Skin epidermis (tissue), 12 donors: ENCODE measurements around the gene RUNX2.
A peak's percentile ranks its signal among the peaks of the same experiment; 100 is the strongest.

Experiments used
- H3K27ac ChIP-seq, 21 experiments: fragments of 200-600 bp; sonication (generic) in 11 of 21; one replicate each; pipeline ENCODE4 v1.5.0; 2020; ENCODE audit warnings: mild to moderate bottlenecking in 3 of 21, inconsistent platforms in 2 of 21, moderate library complexity in 2 of 21
- H3K4me3 ChIP-seq, 7 experiments: fragments of 200-600 bp; sonication (generic) in 2 of 7; one replicate each; pipeline ENCODE4 v1.5.0; 2020; ENCODE audit warnings: inconsistent platforms in 2 of 7, mild to moderate bottlenecking in 2 of 7, moderate library complexity in 1 of 7

Gene RUNX2

GRCh38 chr6:45344900-45345299 lies 16.8 kb downstream of the RUNX2 start:
- H3K27ac ChIP-seq: no peak overlapping the region
- H3K4me3 ChIP-seq: no peak overlapping the region

DNA sequence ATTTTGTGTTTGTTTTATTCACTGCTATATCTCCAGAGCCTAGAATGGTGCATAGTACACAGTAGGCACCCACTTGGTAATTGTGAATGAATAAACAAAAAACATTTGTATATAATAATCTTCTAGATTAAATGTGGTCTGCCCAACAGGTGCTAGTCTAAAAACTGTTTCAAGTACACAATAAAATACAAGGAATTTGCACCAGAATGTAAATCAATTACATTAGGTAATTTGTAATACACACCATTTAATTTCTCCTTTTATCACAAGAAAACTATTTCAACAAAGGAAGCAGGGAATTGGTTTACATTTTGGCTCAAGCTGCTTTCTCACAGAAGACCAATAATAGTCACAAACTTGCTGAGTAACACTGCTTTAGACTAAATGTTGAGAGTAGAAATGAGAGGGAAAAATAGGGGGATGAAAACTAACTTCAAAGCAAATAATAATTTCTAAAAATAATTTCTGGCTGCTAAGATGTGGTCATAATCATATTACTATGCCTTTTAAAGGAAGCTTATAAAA lies 22.1 kb downstream of the RUNX2 start:
- H3K4me3 ChIP-seq: no peak overlapping the region

DNA sequence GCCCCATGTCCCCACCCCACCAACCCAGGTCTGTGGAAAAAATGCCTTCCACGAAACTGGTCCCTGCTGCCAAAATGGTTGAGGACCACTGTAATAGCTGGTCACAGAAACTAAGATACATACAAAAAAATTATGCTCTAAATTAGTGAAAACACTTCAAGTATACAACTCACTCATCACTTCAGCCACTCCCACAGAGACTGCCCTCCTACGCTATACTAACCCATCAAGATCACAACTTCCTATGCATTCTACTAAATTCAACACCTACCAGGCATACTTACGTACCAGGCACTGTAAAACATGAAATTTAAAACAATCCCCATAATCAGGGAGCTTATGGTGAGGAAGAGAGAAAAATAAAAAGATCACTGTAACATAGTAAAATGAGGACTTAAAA lies 22.9 kb downstream of the RUNX2 start:
- Histone ChIP-seq H3K27ac (no peak overlapping the region), H3K4me3 (no peak overlapping the region)

More for the DNA sequence above, 22.1 kb downstream of the RUNX2 start:
- H3K27ac ChIP-seq: no peak overlapping the region

DNA sequence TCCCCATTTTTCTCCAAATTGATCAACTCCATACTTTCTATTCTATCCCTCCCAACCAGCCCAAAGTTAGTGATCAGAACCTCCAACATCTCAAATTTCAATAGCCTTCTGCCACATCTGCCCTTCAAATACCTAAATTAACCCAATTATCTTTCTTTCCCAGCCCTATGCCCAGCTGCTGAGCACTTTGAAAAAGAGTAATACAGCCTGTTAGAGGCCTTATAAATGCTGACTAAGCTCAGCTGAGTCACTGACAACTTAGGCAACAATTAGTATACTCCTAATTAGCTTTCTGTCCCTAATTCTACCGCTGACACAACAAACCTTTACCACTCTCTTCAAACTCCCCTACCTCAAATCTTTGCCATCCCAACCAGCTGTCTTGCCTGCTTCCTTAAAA lies 23.5 kb downstream of the RUNX2 start:
- Histone ChIP-seq H3K4me3 (no peak overlapping the region), H3K27ac (no peak overlapping the region)

DNA sequence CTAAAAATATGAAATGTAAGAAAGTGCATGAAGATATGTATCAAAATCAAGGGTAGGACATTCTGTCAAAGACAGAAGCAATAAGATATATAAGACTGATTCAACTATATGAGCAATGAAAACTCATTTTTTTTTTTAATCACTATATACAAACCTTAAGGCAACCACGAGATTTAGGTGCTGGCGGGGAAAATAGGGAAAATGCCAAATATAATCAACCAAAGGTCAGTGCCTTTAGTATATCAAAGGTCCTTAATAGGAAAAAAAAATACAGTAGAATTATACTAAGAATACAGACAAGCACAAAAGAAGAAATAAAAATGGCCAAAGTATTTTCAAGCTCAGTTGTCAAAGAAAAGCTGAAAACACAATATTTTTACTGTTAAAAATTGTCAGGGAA lies 25.5 kb downstream of the RUNX2 start:
- no peak overlapping the region for H3K27ac ChIP-seq
- no peak overlapping the region for H3K4me3 ChIP-seq

DNA sequence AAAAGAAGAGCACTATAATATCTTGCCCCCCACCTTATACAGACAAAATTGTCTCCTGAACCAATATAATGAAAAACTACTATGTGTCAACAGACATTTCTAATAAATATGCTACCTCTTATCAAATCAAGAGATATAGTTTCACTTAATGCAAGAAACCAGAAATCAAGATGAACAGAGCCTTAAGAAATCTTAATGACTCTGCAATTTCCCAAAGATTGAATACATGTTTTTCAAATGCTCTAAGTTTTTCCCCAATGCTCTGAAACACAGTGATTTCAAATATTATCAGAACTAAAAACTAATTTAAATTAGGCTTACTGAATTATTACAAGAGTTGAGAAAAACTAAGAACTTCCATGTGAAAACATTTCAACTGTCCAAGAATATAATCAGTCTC lies 36.3 kb downstream of the RUNX2 start:
- Histone ChIP-seq H3K4me3 (no peak overlapping the region), H3K27ac (no peak overlapping the region)

- H3K27ac ChIP-seq: no peak overlapping the region
- no peak overlapping the region for H3K4me3 ChIP-seq
Measured at GRCh38 chr6:45365036-45365435, 36.9 kb downstream of the RUNX2 start.

DNA sequence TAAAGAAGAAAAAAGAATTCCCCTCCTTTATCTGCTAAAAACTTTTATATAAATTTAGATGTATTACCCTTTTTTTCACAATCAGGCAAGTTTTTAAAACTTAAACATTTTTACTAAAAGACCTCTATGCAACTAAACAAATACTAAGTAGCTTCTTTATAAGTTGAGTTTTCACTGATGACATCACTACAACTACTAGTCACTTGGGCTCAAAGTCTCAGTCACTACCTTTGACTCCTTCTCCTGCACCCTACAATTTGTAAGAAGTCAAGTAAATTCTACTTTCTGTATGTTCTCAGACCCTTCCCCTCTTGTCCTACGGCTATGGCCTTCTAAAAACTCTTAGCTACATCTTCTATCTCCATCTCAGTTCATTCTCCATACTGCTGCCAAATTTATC lies 38.4 kb downstream of the RUNX2 start:
- Histone ChIP-seq H3K27ac (no peak overlapping the region), H3K4me3 (no peak overlapping the region)

GRCh38 chr6:45367999-45368398 lies 39.9 kb downstream of the RUNX2 start:
- Histone ChIP-seq H3K4me3 (no peak overlapping the region), H3K27ac (no peak overlapping the region)

DNA sequence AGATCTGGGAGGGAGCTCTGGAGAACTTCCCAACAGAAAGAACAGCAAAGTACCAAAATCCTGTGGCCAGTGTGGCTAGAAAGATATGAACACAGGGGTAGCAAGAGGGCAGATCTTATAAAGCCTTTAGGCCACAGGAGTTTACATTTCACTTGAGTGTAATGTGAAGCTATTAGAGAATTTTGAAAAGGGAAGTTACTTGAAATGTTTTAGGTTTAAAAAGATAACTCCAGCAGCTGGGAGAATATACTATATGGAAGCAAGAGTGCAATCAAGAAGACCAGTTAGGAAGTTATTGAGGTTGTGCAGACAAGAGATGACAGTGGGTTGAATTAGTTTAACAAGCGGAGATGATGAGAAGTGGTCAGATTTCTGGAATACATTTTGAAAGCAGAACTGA lies 41.7 kb downstream of the RUNX2 start:
- H3K4me3 ChIP-seq: no peak overlapping the region
- no peak overlapping the region for H3K27ac ChIP-seq

DNA sequence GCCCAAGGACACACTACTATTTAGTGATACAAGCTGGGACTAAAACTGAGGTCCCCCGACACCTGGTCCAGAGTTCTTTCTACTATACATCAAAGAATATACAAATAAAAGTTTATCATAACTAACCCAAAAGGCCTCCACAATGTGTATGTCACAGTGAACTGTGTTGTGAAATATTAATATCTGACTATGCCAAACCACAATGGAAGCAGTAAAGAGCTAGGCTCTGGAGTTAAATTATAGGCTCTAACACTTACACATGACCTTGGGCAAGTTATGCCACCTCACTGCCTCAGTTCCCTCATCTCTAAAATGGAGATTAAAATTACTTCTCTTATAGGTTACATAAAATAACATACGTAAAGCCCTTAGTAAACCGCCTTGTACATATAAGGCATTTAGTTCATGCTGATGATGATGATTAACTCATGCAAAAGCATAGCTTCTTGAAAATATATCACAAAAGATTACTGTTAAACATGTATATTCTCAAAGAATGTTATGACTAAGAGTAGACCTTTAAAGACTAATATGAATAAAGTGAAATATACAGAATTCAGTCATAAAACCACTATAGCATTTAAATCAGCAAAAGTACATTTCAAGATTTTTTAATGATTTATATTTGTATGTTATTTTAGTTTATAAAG lies 43.9 kb downstream of the RUNX2 start:
- H3K27ac ChIP-seq: no peak overlapping the region

DNA sequence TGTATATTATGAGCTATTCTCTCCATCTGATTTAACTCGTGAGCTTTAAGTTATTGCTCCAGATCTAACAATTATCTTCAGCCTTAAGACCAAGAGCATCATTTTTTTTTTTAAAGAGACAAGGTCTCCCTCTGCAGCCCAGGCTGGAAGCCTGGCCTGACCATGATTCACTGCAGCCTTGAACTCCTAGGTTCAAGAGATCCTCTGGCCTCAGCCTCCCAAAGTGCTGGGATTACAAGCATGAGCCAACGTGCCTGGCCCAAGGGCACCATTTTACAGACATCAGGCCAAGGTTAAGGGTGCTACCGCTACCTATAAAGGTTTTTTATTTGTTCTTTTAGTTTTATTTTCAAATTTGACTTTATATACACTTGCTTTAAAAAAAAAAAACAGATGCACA lies 47.3 kb downstream of the RUNX2 start:
- Histone ChIP-seq H3K4me3 (no peak overlapping the region), H3K27ac (no peak overlapping the region)

More for the DNA sequence above, 43.9 kb downstream of the RUNX2 start:
- no peak overlapping the region for H3K4me3 ChIP-seq

GRCh38 chr6:45376310-45377042 lies 48.3 kb downstream of the RUNX2 start:
- peak overlapping the region; percentile 48 to 87 (median 79) for H3K4me3 ChIP-seq
- peak overlapping the region in 16 of 21 experiments; percentile 92 to 99 (median 98) for H3K27ac ChIP-seq

DNA sequence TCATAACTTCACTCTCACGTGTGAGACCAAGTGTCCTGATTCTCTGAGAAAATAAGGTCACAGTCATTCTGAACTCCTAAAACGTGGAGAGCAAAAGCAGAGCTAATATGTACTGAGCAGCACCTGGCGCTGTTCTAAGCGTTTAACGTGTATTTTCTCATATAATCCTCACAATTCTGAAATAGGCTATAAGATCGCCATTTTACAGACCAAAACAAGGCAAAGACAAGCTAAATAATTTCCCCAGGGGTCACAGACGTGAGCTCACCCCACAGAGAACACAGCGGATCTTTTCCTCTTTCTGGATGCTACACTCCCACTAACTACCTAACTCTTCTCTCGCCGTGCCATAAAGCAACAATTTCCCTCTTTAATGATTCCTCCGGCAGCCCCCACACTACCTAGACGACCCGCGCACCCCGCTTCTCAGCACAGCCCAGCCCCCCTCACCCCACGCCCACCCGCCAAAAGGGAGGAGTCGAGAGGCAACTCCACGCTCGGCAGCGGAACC lies 49.0 kb downstream of the RUNX2 start:
- peak overlapping the region; percentile 48 to 87 (median 79) for H3K4me3 ChIP-seq
- H3K27ac ChIP-seq: peak overlapping the region; percentile 92 to 99 (median 98)

DNA sequence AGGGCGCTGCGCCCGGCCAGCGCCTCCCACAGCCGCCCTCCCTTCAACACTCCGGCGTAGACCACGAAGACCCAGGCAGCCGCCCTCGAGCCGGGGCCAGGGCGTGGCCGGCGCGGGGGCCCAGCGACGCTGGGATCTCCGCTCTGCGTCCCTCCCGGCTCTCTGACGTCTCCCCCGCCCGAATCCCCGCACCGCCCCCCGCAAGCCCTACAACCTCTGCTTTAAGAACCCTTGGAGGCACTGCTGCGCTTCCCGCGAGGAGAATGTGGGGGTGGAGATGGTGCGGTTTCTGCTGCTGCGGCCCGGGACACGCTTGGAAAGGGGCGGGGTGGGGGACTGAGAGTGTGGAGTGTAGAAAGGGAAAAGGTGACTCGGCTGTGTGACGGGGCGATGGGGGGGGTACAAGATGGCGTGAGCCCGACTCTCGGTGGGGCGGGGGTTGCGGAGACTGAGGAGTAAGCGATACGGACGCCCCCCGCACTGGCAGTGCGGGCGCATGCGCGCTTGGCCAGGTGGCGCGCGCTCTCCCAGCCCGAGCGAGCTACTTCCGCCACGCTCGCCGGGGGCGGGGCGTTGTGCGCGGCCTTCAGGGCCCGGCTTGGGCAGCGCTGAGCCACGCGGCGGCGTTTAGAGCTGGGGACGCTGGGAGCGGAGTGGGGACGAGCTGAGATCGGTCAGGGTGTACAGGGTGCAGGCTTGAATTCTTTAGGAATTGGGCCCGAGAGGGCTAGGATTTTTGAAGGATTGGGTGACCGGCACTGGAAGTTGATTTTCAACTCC lies 49.6 kb downstream of the RUNX2 start, which contains the start of gene SUPT3H:
TSS of gene SUPT3H (minus strand) at position 381 of the 780 bp plus-strand sequence.
- Histone ChIP-seq H3K4me3 (peak within 1 kb of the TSS; percentile 48 to 87 (median 79)), H3K27ac (peak within 1 kb of the TSS; percentile 92 to 99 (median 98))

DNA sequence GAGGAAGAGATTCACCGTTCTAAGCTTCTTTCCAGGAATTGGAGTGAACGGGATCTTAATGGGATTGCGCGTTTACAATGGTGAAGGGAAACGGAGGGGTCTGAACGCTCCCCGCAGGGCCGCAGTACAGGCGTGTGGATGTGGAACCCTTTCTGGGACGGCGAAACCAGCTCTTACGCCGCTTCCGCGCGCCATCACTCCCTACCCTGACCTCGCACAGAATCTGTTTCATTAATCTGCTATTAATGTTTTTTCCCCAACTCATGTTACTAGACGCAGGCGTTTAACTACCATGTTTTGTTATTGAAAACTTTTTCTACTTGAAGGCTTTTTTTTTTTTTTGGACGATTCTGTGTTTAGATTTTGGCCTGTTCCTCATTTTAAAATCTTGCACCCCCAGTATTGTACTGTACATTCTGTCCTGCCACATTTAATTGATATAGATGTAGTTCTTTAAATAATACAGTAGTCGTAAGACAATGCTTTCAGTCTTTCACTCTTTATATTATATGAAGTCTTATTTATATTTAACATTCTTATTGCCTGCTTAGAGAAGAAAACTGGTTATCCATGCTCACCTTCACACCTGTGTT lies 50.3 kb downstream of the RUNX2 start:
- Histone ChIP-seq H3K4me3 (peak overlapping the region; percentile 48 to 87 (median 79)), H3K27ac (peak overlapping the region; percentile 92 to 99 (median 98))

DNA sequence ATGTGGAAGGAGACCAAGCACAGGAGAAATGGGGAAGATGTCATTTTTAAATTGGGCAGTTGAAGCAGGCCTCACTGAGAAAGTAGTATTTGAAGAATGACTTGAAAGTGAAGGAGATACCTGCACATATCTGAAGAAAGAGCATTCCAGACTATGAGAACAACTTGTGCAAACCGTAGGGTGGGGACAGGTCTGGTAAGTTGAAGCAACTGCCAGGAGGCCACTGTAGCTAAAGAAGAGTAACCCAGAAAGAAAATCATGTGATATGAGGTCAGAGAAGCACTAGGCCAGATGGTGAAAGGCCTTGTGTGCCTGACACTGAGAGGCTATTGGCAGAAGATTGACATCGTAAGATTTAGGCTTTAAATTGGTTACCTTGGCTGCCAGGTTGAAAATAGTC lies 54.3 kb downstream of the RUNX2 start:
- H3K4me3 ChIP-seq: no peak overlapping the region
- no peak overlapping the region for H3K27ac ChIP-seq

GRCh38 chr6:45386501-45386900 lies 58.4 kb downstream of the RUNX2 start:
- no peak overlapping the region for H3K27ac ChIP-seq
- no peak overlapping the region for H3K4me3 ChIP-seq

DNA sequence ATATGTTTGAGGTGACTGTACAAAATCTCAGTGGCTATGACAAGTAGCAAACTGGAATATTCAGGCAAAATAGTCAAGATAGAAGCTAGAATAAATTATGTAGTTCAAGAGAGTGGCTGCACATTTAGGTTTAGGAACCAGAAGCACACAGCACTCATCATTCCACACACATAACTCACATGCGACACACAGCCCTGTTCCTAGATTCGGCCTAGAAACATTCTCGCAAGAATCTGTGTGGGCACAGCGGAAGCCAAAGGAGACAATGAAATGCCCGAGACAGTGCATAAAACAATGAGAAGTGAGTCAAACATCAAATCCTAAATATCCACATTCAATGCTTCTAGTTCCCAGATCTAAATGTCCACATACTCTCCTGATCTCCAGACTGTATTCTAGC lies 59.1 kb downstream of the RUNX2 start:
- no peak overlapping the region for H3K27ac ChIP-seq
- H3K4me3 ChIP-seq: no peak overlapping the region

DNA sequence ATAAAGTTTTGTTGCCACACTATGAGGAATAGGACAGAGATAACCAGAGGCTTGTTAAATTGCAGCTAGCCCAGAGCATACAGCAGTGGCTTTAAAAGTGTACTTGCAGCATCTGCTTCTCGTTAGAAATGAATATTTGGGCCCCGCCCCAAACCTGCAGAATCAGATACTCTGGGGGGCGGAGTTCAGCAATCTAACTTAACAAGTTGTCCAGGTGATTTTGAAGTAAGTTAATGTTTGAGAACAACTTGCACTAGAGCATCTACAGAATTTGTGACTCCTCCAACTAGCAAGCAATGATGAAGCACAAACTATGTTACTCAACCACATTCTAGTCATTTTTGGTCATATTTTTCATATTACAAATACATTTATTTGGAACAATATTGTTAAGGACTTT lies 60.2 kb downstream of the RUNX2 start:
- Histone ChIP-seq H3K4me3 (no peak overlapping the region), H3K27ac (no peak overlapping the region)
